RPMI8226 (cell line): ENCODE data around the gene ZNF853.
"Not testable (repeated sequence)": the region's sequence is repeated elsewhere in the genome, so short reads cannot be mapped to it uniquely, and the experiment has no call there.

Experiments
- DNase-seq: peaks from one replicate; pipeline ENCODE4 v3.0.0-alpha.2; 2015

The ZNF853 gene

GRCh38 chr7:6606866-6607583, 8.4 kb upstream of the ZNF853 start:
- DNase-seq: no peak

DNA sequence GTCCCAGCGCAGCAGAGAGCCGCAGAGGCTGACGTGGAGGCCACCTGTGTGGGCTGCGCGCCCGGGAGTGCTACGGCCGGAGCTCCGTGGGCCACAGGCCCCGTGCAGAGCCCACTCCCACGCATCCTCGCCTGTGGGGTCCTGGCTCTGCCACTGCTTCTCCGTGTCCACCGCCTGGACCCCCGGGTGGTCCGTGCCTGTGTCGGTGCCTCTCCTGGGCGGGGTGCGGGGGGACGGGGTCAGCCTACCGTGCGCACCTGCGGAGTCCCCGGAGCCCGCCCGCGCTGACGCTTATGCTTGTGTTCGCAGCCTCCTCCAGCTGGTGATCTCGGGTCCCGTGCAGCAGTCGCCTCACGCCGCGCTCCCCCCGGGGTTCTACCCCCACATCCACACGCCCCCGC, 7.8 kb upstream of the ZNF853 start:
- DNase-seq: no peak

DNA sequence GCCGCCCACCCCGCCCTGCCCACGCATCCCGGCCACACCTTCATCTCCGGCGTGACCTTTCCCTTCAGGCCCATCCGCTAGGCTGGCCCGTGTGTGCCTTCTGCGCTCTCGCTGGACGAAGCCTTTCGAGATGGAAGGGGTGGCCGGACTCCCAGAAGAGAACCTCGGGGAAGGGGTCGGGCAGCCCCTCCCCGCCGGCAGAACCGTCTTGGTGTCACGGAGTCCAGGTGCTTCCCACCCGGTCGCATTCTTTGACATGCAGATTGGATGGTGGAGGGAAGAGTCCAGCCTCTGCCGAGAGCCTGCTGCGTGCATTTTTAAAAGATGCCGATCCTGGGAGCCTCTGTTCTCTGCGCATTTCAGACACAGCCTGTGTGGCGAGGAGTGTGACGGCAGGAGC, 7.3 kb upstream of the ZNF853 start:
- DNase-seq: no peak

- DNase-seq: no peak
Measured at GRCh38 chr7:6608794-6609193, 6.6 kb upstream of the ZNF853 start.

DNA sequence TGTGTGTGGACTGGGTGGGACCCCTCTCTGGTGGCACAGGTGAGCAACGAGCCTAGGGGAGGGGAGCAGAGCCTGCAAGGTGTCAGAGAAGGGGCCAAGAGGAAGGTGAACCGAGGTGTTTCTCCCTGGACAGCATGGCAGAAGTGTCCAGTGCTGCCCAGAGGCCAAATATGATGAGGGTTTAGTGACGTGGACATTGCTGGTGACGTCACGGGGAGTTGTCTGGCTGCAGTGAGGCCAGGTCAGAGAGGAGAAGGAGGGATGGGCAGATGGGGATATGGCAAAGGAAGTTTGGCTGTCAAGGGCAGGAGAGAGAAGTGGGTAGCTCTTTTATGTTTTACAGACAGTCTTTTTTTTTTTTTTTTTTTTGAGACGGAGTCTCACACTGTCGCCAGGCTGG, 2.6 kb upstream of the ZNF853 start:
- DNase-seq: no peak

- peak; percentile 48 for DNase-seq
Measured at GRCh38 chr7:6613706-6614105, 1.7 kb upstream of the ZNF853 start.

- DNase-seq: peak; percentile 78
Measured at GRCh38 chr7:6615723-6616555, 529 bp downstream of the ZNF853 start.

- no peak for DNase-seq
Measured at GRCh38 chr7:6616854-6617643, 1.6 kb downstream of the ZNF853 start.

DNA sequence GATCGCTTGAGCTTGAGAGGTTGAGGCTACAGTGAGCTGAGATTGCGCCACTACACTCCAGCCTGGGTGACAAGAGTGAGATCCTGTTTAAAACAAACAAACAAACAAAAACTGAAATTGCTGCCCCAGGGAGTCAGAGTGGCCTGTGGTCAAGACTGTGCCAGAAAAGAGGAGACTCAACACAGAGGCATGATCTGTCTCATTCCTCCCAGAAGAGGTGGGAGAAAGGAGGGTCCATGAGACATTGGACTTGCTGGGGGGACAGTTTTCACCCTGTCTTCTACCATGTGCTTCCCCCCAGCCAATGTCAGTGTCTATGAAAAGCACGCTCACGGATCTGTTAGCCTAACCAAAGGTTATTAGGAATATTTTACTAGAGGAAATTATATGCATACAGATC, 3.2 kb downstream of the ZNF853 start:
- DNase-seq: no peak

- DNase-seq: peak; percentile 62
Measured at GRCh38 chr7:6619961-6620360, 4.6 kb downstream of the ZNF853 start.

GRCh38 chr7:6621195-6622133, 6.1 kb downstream of the ZNF853 start:
- peak; percentile 79 for DNase-seq

- no peak for DNase-seq
Measured at GRCh38 chr7:6622134-6622710, 6.8 kb downstream of the ZNF853 start.

DNA sequence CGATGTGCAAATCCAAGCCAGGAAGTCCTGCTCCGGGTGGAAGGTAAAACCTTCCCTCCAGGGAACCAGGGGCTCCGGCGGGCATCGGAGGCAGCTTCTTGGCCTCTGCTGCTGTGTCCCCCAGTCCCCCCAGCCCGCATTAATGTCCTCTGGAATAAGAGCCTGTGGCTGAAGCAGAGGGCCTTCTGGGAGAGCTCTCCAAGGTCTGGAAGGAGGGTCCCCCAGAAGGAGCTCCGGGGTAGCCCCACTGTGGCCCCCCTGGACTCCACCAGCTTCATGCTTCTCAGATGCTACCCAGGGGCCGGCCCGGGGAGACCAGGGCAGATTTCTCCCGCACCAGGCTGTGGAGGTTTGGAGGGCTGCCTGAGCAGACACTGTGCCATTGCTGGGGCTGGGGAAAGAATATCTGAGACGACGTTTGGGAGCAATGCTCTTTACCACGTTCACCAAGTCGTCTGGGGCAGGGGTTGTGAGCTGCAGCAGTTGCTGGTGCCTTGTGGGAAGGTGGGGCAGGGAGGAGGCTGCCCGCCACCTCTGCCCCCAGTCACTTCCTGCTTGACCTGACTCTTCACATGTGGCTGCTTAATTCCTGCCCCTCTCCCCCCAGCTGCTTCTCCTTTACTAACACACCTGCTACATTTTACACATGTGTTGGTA, 8.3 kb downstream of the ZNF853 start:
- DNase-seq: peak; percentile 71

GRCh38 chr7:6624246-6624611, 8.8 kb downstream of the ZNF853 start:
- no peak for DNase-seq

DNA sequence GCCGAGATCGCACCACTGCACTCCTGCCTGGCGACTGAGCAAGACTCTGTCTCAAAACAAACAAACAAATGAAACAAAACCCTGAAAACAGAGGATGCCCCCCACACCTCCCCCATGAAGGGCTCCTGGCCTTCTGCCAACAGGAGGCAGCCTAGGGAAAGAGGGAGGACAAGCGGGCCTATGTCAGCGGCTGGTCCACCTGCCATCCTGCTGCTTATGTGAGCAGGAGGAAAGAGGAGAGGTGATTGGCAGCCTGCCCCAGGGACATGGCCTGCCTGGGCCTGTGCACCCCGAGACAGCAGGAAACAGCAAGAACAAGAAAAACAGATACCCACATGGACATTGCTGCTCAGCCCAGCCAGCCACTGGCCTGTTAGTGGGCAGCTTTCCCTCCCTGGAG, 12.6 kb downstream of the ZNF853 start:
- DNase-seq: peak; percentile 43

DNA sequence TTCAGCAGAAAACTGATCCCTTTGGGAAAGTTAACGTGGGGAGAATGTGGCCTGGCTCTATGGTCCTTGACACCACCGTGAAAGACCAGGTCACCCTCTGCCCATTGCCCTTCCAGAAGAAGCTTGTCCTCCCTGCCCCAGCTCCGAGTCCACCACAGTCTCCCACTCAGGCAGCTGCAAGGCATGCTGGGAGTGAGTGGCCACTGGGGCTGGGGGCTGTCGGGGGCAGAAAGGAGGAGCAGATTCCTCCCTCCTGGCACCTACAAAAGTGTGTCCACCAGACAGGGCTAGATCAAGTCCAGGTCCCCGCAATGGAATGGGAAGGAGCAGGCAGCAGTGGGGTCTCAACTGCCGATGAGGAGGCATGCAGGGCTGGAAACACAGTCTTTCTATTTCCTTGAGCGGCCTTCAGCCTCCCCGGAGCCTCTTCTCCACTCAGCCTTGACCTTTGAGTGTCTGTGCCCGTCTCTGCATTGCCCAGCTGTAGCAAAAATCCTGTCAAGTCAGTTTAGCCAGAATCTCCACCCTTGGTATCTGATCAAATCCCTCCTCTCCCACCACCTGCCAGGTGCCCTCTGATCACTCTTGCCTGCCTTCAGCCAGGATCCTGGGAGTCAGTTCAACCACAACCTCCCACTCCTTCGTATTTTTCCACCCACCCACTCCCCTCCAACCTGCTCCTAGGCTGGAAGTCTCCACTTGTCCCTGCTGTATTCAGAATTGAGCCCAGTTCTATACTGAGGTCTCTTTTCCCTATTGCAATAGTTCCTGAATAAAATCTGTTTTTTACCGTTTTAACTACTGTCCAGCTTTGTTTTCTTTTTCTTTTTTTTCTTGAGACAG, 14.8 kb downstream of the ZNF853 start:
- DNase-seq: no peak

DNA sequence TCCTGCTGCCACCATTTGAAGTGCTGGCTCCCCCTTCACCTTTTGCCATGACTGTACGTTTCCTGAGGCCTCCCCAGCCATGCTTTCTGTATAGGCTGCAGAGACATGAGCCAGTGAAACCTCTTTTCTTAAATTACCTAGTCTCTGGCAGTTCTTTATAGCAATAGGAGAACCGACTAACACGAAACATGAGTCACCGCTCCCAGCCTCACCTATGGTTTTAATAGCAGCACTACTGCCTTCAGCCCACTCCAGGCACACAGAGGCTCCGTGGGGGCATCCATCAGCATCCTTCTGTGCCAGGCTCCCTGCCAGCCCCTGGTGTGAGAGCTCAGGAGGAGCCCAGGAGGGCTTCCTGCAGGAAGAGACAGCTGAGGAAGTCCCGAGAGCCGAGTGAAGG, 16.2 kb downstream of the ZNF853 start:
- no peak for DNase-seq

DNA sequence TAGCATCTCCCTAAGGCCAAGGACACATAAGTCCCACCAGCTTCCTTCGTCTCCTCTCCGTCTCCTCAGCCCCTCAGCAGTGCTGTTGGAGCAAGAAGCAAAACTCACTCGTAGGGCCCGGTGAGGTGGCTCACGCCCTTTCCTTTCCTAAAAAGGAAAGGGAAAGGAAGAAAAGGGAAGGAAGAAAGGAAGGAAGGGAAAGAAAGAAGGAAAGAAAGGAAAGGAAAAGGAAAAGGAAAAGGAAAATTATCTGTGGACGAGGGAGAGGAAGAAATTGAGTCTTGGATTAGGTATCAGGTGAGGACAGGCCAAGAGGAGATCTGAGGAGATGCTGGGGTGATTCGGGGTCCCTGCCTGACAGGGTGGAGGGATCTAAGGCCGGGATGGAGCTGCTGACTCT, 18.6 kb downstream of the ZNF853 start:
- no peak for DNase-seq

DNA sequence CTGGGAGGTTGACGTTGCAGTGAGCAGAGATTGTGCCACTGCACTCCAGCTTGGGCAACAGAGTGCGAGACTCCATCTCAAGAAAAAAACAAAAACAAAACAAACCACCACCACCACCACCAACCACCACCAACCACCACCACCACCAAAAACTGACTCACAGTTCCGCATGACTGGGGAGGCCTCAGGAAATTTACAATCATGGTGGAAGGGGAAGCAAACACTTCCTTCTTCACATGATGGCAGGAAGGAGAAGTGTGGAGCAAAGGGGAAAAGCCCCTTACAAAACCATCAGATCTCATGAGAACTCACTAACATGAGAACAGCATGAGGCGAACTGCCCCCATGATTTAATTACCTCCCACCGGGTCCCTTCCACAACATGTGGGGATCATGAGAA, 19.6 kb downstream of the ZNF853 start:
- not testable (repeated sequence) for DNase-seq

GRCh38 chr7:6636741-6637543, 21.5 kb downstream of the ZNF853 start, which contains the start of gene ZNF316:
ZNF316 (plus strand) TSS chr7:6637318; CDS start chr7:6642410, 5,092 bp downstream.
- DNase-seq: peak; percentile 73
